Stimulated activated CD8-positive, alpha-beta memory T cell treated with anti-CD3 and anti-CD28 coated beads, Interleukin-7, amount 100 ng/mL, for 4 hours (primary cell): ENCODE measurements around the gene CFTR.

ENCODE experiments used
- DNase-seq, 2 donors: peaks; one replicate each; pipeline ENCODE4 v3.0.0-alpha.2; 2020; ENCODE audit warnings: low read depth in 2 of 2

The CFTR gene

GRCh38 chr7:117648203-117648866, 168.5 kb downstream of the CFTR start:
- DNase-seq, result no peak

GRCh38 chr7:117652943-117653680, 173.3 kb downstream of the CFTR start:
- no peak for DNase-seq

- no peak for DNase-seq
Observed at GRCh38 chr7:117654780-117655179, 175.0 kb downstream of the CFTR start.

GRCh38 chr7:117656806-117657205, 177.0 kb downstream of the CFTR start:
- no peak for DNase-seq

- DNase-seq, result no peak
Observed at GRCh38 chr7:117659531-117660011, 179.7 kb downstream of the CFTR start.

- no peak for DNase-seq
Observed at GRCh38 chr7:117661328-117661727, 181.5 kb downstream of the CFTR start.

GRCh38 chr7:117664047-117664446, 184.2 kb downstream of the CFTR start:
- no peak for DNase-seq

GRCh38 chr7:117665368-117665767, 185.5 kb downstream of the CFTR start:
- DNase-seq, result no peak

GRCh38 chr7:117666031-117666430, 186.2 kb downstream of the CFTR start:
- DNase-seq, result no peak

GRCh38 chr7:117666689-117667088, 186.9 kb downstream of the CFTR start:
- no peak for DNase-seq

- no peak for DNase-seq
Observed at GRCh38 chr7:117667456-117667855, 187.6 kb downstream of the CFTR start.

GRCh38 chr7:117669818-117670217, 190.0 kb downstream of the CFTR start:
- no peak for DNase-seq

- no peak for DNase-seq
Observed at GRCh38 chr7:117672453-117672852, 192.6 kb downstream of the CFTR start.

GRCh38 chr7:117673367-117673766, 193.5 kb downstream of the CFTR start:
- no peak for DNase-seq

GRCh38 chr7:117673839-117674238, 194.0 kb downstream of the CFTR start:
- DNase-seq, result no peak

GRCh38 chr7:117674617-117675016, 194.8 kb downstream of the CFTR start:
- DNase-seq, result no peak

GRCh38 chr7:117675497-117676435, 195.9 kb downstream of the CFTR start:
- no peak for DNase-seq

- no peak for DNase-seq
Observed at GRCh38 chr7:117679120-117679519, 199.3 kb downstream of the CFTR start.

- DNase-seq, result no peak
Observed at GRCh38 chr7:117682681-117683385, 203.0 kb downstream of the CFTR start.

GRCh38 chr7:117683430-117684175, 203.8 kb downstream of the CFTR start:
- no peak for DNase-seq

GRCh38 chr7:117685795-117686194, 206.0 kb downstream of the CFTR start:
- no peak for DNase-seq
